GM12875 (cell line): ENCODE measurements around the gene RNF222.

Source experiments
- H3K4me3 ChIP-seq: one replicate; pipeline ENCODE4 v1.5.1; 2011; ENCODE audit warnings: low read depth, low read length, control low read depth
- TF ChIP-seq, protein P1 (sequence below): IDR thresholded peaks from 2 replicates; pipeline ENCODE4 v1.5.1; 2011; ENCODE audit warnings: low read depth, mild to moderate bottlenecking, control low read depth, inconsistent platforms, low read length, moderate library complexity, borderline replicate concordance; ENCODE audit not compliant: insufficient read depth

The RNF222 gene, protein sequence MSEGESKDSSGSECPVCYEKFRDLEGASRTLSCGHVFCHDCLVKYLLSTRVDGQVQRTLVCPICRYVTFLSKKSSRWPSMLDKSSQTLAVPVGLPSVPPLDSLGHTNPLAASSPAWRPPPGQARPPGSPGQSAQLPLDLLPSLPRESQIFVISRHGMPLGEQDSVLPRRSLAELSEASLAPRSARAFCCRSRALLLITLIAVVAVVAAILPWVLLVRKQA

DNA sequence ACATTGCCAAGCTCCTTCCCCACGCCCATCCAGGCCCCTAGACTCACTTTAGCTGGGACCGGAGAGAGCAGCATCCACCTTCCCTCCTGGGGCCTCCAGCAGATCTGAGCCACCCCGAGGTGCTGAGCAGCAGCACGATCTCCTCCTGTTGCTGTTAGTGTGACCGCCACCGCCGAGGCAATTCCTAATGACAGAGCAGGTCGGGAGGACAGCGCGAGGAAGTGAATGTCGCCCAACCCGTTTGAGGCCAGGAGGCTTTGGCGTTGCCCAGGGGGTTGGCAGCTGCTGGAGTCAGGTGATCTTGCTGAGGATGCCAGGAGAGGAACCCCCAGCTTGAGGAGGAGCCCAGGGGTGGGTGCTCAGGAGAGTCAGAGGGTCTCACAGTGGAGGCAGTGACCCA lies at the start of gene RNF222:
RNF222 (minus strand) TSS at position 192 of the 400 bp plus-strand sequence. CDS start 4,366 bp downstream, outside the sequence.
- TF ChIP-seq, protein P1, sequence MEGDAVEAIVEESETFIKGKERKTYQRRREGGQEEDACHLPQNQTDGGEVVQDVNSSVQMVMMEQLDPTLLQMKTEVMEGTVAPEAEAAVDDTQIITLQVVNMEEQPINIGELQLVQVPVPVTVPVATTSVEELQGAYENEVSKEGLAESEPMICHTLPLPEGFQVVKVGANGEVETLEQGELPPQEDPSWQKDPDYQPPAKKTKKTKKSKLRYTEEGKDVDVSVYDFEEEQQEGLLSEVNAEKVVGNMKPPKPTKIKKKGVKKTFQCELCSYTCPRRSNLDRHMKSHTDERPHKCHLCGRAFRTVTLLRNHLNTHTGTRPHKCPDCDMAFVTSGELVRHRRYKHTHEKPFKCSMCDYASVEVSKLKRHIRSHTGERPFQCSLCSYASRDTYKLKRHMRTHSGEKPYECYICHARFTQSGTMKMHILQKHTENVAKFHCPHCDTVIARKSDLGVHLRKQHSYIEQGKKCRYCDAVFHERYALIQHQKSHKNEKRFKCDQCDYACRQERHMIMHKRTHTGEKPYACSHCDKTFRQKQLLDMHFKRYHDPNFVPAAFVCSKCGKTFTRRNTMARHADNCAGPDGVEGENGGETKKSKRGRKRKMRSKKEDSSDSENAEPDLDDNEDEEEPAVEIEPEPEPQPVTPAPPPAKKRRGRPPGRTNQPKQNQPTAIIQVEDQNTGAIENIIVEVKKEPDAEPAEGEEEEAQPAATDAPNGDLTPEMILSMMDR, result no peak
- H3K4me3 ChIP-seq, result no peak within 1 kb of the TSS

DNA sequence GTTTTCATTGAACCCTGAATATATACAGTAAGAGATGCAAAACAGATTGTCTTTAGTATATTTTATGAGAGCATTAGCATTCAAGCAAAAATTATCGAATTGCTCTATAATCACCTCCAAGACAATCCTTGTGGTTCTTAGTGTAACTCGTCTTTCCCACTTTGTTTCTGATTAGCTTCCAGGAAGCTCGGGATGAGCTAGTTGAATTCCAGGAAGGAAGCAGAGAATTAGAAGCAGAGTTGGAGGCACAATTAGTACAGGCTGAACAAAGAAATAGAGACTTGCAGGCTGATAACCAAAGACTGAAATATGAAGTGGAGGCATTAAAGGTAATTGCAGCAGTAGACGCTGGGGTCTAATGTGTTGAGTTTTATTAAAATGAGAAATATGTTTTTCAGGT lies 47.9 kb upstream of the RNF222 start:
- no peak overlapping the region for H3K4me3 ChIP-seq
- TF ChIP-seq, protein P1, result no peak

DNA sequence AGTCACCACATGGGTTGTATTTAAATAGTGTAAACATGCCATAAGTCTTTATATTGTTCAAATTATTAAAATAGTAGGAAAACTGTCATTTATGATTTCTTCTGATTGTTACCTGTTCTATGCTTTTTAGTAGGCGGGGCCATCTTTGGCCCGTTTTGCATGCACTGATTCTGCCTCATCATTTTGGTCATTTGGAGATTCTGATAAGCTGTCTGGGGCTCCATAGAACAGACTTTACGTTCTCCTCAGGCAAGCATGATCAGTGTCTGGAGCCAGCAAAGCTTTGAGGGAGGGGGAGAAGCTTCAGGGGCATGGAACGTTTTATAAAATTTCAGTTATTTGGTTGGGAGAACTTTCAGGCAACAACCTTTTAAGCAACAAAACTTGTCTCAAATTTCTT lies 46.9 kb upstream of the RNF222 start:
- TF ChIP-seq, protein P1, result no peak

DNA sequence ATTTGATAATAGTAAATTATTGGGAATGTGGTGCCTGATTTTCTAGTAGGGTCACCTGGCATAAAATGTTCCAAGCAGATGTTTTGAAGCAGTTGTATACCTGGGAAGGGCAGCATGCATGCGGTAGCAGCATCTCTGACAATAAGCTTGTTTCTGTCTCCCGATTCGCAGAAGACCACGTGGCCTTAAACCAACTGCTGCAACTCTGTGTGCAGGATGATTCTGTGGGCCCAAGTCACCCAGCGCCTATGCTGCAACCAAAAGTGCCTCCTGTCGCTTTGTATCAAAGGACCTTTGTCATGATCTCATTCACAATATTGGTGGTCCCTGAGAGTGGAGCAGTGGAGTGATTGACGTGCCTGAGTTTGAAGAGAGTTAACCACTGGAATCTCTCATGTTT lies 46.1 kb upstream of the RNF222 start:
- TF ChIP-seq, protein P1, result no peak
- no peak overlapping the region for H3K4me3 ChIP-seq

More for the DNA sequence above, 46.9 kb upstream of the RNF222 start:
- no peak overlapping the region for H3K4me3 ChIP-seq

DNA sequence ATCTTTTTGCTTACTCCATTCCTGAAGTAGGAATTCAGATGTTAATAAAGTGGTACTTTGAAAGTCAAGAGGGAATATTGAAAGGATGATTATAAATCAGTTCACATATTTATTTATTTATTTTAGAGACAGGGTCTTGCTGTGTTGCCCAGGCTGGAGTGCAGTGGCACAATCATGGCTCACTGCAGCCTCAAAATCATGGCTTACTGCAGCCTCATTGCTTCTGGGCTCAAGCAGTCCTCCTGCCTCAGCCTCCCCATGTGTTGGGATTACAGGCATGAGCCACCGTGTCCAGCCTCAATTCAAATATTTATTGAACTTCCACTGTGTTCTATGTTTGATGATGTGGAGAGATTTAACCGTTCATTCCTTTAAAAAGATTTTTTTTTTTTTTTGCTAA lies 44.7 kb upstream of the RNF222 start:
- H3K4me3 ChIP-seq, result no peak overlapping the region
- TF ChIP-seq, protein P1, result no peak

DNA sequence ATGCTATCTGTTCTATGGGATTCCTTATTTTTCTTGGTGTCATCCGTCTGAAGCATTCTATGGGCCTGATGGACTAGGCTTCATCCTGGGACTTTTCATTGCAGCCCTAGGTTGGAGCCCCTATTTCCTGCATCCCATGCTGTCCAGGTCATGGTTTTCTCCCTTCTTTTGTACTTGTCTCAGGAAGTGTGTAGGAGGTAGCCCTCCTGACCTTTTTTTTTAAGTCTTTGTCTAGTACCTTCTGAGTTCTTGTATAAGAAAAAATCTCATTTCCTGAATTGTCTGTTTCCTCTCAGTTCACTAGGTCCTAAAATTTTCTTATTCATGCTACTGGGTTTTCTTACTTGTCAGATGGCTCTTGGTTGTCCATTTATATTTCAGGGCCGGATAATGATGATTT lies 44.1 kb upstream of the RNF222 start:
- H3K4me3 ChIP-seq, result no peak overlapping the region
- TF ChIP-seq, protein P1, result no peak

DNA sequence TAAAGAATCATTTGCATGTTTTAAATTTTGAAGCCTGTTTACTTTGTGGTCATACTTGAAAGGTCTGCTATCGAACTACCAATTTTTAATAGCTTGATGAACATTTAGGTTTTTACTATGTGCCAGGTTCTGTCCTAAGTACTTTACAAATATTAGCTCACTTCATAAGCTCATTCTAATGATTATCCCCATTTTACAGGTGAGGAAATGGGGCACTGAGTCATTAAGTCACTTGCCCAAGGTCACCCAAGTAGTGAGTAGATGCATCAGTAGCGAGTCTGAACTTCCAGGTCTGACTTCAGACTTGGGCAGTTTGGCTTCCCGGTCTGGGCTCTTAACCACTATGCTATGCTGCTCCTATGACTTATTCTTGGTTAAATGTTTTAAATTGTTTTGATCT lies 42.1 kb upstream of the RNF222 start:
- TF ChIP-seq, protein P1, result no peak
- H3K4me3 ChIP-seq, result no peak overlapping the region
